Kidney glomerular epithelial cell (primary cell): ENCODE results near the gene MT3.
"Not testable (repeated sequence)": the region's sequence is repeated elsewhere in the genome, so short reads cannot be mapped to it uniquely, and the experiment has no call there.

Experiments
- DNase-seq: peaks from one replicate; lab custom pipeline; 2025; lab: John Stamatoyannopoulos, UW

MT3 gene

DNA sequence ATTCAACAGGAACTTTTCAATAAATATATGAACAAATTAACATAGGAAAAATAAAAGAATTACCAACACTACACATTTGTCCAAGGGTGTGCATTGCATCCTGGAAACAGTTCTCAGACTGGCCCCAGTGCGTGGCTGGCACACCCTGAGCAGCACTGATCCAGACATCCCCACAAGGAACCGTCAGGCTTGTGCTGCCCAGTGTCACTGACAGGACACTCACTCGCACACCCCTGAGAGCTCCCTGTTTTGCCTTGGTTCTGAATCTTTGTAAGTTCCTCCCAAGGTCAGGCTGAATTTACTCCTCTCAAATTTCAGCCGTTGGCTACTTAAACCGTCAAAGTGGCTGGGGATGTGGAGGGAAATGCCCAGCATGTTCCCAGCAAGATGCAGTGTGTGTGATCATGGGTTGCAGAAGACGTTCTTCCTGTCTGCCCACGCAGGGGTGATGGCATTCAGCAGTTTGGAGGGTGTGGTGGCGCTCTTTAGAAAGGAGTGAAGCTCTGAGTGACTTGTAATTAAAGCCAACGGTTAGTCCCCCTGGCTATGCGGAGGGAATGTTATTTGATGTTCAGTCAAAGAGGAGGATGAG, 20.8 kb downstream of the MT3 start:
- peak; percentile 61 for DNase-seq

DNA sequence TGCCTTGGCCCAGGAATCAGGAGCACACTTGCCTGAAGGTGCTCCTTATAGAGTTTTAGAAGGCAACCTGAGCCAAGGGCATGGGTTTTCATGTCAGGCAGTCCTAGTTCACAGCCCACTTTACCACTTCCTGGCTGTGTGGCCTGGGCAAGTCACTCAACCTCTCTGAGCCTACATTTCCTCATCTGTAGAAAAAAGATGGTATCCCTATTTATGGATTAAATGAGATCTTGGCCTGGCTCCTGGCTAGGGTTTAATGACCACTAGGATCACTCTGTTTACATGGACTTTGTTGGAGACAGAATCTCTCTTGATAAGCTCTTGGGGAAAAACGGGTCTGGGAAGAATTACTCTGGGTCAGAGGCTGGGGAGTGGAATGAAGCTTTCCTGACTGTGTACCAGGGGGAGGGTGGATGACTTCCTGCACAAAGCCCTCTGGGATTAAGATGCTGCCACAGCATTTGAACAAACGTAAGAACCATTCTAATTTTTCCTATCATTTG, 21.3 kb downstream of the MT3 start:
- DNase-seq = no peak

DNA sequence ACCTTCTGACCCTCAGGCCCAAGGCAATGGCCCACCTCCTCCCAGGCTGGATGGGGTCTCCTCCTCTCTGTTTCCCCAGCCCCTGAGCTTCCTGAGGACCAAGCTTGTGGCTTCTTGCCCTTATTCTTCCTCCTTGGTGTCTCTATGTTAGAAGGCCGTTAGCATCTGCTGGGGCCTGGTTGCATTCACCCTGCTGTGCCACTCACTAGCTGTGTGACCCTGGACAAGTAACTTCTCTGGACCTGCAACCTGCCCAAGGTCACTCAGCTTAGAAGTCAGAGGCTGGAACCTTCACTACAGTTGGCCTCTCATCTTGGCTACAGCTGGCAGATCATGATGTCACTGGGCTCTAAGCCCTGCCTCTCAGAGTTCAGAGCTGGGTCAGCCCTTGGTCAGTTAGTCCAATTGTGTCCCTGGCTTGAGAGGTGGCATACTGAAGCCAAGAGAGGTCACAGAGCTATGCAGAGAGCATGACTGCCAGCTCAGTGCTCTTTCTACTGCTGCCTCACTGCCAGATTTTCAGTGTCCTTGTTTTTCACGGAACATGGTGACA, 22.0 kb downstream of the MT3 start:
- peak; percentile 16 for DNase-seq

DNA sequence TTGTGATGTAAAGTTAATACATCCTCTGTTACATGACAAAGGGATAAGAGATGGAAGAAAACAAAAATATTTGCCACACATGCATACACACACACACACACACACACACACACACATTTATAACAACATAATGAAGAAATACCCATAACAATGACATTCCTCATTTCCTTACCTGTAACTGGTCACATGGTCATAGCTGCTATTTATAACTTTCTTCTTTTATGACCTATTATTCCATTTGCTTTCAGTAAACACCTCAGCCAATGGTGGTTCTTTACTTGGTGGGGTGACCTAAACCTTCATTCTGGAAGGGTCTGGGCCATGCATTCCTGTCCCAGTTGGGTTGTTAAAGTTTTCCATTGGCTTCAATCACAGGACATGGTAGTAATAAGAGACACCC, 24.4 kb downstream of the MT3 start:
- DNase-seq = peak; percentile 6

DNA sequence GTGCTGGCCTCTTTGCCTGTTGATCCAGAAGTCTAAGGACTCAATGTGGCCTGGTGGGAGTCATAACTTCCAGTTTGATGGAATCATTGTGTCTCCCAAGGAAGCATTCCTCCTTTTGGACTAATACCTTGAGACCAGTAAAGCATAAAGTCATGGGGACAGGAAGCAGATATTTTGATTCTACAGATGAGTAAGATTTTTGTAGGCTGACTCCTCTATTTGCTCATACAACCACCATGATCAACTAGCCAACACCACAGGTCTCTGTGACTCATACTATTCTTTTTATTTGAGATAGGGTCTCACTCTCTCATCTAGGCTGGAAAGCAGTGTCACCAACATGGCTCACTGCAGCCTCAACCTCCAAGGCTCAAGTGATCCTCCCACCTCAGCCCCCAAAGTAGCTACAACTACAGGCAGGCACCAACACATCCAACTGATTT, 25.2 kb downstream of the MT3 start:
- DNase-seq = peak; percentile 98

DNA sequence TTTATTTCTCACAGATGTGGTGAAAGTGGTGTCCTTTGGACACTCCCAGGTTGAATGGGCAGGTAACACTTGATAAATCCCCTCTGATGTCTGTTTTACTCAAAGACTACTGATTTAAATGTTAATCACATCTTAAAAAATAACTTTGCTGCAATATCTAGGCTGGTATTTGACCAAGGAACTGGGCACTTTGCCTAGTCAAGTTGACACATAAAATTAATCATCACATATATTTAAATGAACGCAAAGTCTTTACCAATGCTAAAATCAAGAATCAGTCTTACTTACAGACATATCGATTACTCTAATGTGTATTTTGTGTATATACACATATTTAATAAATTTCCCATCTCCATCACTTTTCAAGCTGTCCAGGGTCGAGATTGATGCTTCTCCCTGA, 26.0 kb downstream of the MT3 start:
- peak; percentile 30 for DNase-seq

DNA sequence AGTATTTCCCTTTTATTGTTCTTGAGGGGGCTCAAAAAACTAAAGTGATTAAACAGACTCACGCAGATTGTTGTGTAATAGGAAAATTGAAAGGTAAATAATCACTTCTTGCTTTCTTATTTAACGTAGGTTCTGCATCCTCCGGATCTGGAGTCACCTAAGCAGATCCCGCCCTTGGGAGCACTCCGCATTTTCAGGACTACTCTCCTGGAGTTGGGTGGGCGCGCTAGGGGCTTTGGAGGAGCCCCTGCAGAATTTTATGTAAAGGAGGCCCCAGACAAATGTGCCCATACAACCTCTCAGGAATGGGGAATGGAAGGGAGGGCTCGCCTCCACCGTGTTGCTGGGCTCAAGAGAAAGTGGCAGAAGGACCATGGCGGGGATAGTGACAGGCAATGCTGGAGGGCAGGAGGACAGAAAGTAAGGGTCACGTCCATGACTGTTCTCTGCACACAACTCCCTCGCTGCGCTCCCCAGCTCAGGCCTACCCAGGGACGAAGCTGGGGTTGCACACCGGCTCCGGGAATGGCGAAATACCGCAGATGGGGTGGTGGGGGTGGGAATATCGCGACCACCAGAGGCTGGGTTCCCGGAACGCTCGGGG, 27.4 kb downstream of the MT3 start:
- DNase-seq = no peak

DNA sequence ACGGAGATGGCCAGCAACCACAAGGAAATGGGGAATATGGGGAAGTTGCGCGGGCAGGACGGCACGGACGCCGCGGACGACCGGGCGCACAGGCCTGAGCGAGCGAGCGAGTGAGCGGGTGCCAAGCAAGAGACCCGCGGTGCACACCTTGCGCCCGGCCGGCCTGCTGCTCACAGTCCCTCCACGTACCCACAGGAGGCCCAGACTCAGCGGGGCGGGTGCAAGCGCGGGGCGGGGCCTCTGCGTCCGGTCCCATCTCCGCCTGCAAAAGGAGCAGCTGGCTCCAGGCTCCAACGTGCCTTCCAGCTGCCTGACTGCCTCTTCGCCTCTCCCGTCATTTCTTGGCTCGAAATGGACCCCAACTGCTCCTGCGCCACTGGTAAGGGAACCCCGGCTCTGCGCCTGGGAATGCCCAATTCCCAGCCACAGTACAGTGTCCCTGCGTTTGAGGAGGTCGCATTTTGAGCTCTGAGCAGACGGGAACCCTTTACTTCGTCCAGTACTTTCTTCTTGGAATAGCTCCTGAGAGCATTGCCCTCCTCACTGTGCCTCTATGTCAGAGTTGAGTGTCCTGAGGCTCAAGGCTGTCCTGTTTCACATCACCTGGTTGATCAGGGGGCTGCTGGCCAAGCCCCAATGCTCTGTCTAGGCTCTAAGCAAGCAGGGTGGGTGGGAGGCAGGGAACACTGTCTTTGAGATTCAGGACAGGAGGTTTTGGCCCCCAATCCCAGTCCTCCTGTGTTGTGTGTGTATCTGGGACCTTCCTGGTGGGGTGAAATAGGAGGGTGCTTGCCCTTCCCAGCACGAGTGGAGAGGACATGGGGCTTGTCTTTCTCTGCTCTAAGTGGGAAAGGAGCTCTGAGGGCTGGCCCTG, 28.1 kb downstream of the MT3 start:
- DNase-seq = peak; percentile 33

DNA sequence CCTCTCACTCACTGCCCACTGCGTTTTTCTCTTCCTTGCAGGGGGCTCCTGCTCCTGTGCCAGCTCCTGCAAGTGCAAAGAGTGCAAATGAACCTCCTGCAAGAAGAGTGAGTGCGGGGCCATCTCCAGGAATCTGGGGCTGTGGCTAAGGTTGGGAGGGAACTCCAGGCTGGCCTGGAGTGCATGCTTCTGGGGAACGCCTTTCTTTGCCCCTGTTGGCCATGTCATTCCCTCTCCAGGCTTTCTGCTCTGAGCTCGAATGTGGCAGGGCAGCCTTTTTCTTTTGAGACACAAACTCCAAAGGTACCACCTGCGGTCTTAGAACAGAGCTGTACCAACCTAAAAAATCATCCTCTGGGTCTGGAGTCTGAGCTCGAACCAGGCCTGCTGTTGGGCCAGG, 28.8 kb downstream of the MT3 start:
- DNase-seq = no peak

DNA sequence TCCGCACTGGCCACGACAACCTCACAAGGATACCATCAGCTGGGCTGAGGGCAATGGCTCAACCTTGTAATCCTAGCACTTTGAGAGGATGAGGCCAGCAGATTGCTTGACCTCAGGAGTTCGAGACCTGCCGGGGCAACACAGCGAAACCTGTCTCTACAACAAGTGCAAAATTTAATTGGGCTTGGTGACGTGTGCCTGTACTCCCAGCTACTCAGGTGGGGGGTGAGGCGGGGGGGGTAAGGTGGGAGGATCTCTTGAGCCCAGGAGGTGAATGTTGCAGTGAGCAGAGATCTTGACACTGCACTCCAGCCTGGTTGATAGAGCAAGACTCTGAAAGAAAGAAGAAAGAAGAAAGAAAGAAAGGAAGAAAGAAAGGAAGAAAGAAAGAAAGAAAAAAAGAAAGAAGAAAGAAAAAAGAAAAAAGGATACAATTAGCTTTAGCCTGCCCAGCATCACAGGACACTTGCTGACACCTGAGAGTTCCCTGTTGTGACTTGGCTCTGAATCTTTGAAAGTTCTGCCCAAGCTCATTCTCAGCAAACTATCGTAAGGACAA, 31.1 kb downstream of the MT3 start:
- DNase-seq = no peak

DNA sequence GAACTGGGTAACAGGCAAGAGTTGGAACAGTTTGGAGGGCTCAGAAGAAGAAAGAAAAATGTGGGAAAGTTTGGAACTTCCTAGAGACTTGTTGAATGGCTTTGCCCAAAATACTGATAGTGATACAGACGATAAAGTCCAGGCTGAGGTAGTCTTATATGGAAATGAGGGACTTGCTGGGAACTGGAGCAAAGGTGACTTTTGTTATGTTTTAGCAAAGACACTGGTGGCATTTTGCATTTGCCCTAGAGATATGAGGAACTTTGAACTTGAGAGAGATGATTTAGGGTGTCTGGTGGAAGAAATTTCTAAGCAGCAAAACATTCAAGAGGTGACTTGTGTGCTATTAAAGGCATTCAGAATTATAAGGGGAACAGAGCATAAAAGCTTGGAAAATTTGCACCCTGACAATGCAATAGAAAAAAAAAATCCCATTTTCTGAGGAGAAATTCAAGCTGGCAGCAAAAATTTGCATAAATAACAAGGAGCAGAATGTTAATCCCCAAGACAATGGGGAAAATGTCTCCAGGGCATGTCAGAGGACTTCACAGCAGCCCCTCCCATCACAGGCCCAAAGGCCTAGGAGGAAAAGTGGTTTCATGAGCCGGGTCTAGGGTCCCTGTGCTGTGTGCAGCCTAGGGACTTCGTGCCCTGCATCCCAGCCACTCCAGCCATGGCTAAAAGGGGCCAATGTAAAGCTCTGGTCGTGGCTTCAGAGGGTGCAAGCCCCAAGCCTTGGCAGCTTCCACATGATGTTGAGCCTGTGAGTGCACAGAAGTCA, 32.5 kb downstream of the MT3 start:
- DNase-seq = not testable (repeated sequence)

DNA sequence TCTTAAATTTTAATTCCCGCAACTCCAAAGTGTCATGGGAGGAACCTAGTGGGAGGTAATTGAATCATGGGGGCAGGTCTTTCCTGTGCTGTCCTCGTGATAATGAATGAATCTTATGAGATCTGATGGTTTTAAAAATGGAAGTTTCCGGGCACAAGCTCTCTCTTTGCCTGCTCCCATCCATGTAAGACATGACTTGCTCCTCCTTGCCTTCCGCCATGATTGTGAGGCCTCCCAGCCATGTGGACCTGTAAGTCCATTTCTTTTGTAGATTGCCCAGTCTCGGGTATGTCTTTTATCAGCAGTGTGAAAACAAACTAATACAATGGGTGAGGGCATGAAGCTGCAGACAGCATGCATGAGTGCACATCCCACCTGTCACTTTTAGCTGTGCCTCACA, 33.9 kb downstream of the MT3 start:
- not testable (repeated sequence) for DNase-seq

DNA sequence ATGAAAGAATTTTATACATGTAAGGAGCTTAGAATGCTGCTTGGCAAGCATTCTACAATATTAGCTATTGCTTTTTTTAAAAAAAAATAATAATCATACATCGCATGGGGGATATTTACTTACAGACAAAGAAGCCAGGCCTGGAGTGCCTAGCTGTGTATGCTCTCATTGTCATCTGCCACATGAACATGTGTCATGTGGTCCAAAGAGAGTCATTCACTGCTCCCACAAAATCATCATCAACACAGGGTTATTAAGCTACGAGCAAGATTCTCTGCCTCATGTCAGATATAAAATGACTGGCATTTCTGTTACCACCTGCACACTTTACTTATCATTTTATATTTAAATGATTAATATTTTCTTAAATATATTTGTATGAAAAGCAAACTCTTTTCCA, 34.3 kb downstream of the MT3 start:
- DNase-seq = no peak

DNA sequence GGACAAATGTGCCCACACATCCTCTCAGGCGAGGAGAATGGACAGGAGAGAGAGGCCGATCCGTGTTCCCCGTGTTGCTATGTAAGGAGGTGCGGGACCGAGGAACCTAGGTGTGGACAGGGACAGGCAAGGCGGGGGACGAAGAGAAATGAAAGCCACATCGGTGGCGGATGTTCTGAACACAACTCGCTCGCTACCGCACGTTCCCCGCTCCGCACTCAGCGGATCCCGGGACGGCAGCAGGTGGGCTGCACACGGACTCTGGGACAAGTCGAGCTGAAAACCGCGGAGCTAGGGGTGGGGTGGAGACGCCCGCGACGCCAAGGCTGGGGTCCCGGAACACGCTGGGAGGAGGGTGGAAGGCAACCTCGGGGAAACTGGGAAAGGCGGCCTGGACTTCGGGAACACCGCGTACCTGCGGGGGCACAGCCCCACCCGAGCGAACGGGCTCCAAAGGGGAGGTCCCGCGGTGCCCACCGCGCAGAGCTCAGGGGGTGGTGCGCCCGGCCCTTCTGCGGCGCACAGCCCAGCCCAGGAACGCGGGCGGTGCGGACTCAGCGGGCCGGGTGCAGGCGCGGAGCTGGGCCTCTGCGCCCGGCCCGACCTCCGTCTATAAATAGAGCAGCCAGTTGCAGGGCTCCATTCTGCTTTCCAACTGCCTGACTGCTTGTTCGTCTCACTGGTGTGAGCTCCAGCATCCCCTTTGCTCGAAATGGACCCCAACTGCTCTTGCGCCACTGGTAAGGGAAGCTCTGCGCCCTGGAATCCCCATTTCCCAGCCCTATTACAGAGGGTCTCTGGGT, 36.0 kb downstream of the MT3 start, which contains the start of gene MT1E:
Gene MT1E (plus strand): TSS at position 642 of the 803 bp plus-strand sequence. CDS start 71 bp downstream, at position 713.
- peak; percentile 78 for DNase-seq

DNA sequence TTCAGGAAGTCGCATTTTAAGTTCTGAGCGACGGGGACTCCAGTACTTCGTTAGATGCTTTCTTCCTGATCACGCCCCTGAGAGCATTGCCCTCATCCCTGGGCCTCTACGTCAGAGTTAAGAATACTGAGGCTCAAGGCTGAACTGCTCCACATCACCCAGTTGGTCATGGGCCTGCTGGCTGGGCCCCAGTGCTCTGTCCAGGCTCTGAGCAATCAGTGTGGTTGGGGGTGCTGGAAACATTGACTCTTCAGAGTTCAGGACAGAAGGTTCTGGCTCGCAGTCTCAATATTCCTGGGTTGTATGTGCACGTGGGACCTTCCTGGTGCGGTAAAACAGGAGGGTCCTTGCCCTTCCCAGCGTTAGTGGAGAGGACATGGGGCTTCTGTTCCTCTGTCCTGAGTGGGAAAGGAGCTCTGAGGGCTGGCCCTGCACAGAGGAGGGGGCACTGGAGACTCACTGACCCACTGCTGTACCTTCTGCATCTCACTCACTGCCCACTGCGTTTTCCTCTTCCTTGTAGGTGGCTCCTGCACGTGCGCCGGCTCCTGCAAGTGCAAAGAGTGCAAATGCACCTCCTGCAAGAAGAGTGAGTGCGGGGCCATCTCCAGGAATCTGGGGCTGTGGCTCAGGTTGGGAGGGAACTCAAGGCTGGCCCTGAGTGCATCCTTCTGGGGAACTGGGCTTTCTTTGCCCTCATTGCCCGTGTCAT, 36.8 kb downstream of the MT3 start:
- DNase-seq = no peak

DNA sequence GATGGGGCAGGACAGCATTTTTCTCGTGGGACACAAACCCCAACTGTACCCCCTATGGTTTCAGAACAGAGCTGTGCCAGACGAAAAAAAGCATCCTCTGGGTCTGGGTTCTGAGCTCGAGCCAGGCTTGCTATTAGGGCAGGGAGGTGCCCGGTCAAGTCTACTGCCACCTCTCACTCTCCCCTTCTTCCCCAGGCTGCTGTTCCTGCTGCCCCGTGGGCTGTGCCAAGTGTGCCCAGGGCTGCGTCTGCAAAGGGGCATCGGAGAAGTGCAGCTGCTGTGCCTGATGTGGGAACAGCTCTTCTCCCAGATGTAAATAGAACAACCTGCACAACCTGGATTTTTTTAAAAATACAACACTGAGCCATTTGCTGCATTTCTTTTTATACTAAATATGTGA, 37.4 kb downstream of the MT3 start:
- no peak for DNase-seq

DNA sequence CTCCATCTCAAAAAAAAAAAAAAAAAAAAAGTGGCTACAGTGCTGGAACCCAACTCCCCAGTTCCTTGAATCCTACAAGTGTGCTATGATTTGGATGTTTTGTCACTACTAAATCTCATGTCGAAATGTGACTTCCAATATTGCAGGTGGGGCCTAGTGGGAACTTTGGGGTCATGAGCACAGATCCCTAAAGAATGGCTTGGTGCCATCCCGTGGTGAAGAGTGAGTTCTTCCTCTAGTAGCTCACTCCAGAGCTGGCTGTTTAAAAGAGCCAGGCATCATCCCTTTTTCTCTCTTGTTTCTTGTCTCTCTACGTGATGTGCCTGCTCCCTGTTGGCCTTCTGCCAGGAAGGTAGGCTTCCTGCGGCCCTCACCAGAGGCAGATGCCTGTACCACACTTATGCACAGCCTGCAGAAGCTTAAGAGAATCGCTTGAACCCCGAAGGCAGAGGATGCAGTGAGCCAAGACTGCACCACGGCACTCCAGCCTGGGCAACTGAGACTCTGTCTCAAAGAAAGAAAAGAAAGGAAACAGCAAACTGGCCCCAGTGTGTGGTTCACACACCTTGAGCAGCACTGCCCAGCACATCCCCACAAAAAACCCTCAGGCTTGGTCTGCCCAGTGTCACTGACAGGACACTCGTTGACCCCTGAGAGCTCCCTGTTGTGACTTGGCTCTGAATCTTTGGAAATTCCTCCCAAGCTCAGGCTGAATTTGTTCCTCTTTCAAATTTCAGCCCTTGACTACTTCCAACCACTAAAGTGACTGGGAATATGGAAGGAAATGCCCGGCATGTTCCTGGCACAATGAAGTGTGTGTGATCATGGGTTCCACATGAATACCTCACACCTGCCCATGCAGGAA, 39.4 kb downstream of the MT3 start:
- DNase-seq = no peak

DNA sequence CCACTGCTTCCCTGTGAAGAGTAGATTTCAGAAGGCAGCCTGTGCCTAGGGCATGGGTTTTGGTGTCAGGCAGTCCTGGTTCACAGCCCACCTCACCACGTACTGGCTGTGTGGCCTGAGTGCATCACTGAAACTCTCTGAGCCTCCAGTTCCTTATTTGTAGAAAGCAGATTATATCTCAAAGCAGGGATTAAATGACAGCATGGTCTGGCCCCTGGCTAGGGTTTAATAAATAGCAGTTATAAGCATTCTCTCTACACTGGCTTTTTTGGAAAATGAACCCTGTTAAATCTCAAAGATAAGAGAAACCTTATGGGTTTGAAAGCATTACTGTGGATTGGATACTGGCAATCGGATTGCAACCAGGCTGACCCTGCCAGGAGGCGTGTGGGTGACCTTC, 40.2 kb downstream of the MT3 start:
- DNase-seq = no peak

DNA sequence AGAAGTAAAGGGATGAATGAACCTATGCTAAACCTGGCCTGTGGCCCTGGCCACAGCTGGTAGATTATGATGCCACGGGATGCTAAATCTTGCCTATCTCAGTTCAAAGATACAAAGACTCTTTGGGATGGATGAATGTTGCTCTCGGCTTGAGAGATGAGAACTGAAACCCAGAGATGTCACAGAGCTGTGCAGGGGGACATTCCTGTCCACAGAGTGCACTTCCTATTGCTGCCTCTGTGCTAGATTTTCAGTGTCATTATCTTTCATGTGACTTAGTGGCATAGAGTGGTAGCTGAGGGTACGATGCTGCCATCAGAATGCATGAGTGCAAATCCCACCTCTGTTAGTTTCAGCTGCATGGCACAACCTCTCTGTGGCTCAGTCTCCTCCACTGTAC, 40.8 kb downstream of the MT3 start:
- DNase-seq = no peak
